Measurements from ENCODE around the gene TRIM8.

Gene TRIM8

DNA sequence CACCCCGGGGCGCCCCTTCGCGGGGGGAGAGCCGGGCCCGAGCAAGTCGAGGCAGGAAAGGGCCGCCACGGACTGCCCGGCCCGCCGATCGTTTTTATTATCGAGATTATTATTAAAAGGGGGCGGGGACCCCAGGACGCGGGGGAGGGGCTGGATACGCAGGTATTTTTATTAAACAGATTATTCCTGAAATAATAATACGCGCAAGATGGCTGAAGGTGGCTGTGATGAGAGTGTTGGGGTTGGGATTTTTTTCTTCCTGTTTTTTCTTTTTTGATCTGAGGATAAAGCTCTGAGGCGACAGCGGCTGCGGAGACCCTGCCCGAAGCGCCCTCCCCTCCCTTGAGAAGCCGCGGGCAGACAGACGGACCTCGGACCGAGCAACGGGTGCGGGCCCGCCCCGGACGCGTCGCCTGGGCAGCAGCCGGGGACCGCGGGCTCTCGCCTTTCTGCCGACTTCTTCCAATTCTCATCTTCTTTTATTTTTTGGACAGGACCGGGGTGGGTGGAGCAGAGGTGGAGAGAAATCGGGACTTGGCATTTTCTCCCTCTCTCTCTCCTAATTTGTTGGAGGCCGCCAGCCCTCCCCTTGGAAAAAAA lies 1.4 kb upstream of the TRIM8 start:
- peak in 1 of 2 experiments; percentile 31 for DNase-seq (ENCODE audit: low read depth in 1 of 2, low spot score in 1 of 2)
- H3K27ac ChIP-seq (replicated peaks) = peak overlapping the region; percentile 98
- H3K4me3 ChIP-seq (replicated peaks; ENCODE audit: insufficient read depth, low read length) = peak overlapping the region; percentile 58
- no peaks in the 10 kb centered on the region for H3K27me3 ChIP-seq (ENCODE audit: insufficient read depth, poor library complexity, severe bottlenecking)
- TF ChIP-seq SPI1 (IDR thresholded peaks at IDR 0.05; ENCODE audit: borderline replicate concordance, low read depth) (no peak), POLR2AphosphoS5 (IDR thresholded peaks at IDR 0.05; ENCODE audit: low read depth) (peak; percentile 32)
- TF ChIP-seq, protein P1, sequence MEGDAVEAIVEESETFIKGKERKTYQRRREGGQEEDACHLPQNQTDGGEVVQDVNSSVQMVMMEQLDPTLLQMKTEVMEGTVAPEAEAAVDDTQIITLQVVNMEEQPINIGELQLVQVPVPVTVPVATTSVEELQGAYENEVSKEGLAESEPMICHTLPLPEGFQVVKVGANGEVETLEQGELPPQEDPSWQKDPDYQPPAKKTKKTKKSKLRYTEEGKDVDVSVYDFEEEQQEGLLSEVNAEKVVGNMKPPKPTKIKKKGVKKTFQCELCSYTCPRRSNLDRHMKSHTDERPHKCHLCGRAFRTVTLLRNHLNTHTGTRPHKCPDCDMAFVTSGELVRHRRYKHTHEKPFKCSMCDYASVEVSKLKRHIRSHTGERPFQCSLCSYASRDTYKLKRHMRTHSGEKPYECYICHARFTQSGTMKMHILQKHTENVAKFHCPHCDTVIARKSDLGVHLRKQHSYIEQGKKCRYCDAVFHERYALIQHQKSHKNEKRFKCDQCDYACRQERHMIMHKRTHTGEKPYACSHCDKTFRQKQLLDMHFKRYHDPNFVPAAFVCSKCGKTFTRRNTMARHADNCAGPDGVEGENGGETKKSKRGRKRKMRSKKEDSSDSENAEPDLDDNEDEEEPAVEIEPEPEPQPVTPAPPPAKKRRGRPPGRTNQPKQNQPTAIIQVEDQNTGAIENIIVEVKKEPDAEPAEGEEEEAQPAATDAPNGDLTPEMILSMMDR (IDR thresholded peaks at IDR 0.05; ENCODE audit: insufficient read depth, low read length) = no peak

GRCh38 chr10:102643336-102644065 lies 778 bp upstream of the TRIM8 start:
- TF ChIP-seq, protein P2, sequence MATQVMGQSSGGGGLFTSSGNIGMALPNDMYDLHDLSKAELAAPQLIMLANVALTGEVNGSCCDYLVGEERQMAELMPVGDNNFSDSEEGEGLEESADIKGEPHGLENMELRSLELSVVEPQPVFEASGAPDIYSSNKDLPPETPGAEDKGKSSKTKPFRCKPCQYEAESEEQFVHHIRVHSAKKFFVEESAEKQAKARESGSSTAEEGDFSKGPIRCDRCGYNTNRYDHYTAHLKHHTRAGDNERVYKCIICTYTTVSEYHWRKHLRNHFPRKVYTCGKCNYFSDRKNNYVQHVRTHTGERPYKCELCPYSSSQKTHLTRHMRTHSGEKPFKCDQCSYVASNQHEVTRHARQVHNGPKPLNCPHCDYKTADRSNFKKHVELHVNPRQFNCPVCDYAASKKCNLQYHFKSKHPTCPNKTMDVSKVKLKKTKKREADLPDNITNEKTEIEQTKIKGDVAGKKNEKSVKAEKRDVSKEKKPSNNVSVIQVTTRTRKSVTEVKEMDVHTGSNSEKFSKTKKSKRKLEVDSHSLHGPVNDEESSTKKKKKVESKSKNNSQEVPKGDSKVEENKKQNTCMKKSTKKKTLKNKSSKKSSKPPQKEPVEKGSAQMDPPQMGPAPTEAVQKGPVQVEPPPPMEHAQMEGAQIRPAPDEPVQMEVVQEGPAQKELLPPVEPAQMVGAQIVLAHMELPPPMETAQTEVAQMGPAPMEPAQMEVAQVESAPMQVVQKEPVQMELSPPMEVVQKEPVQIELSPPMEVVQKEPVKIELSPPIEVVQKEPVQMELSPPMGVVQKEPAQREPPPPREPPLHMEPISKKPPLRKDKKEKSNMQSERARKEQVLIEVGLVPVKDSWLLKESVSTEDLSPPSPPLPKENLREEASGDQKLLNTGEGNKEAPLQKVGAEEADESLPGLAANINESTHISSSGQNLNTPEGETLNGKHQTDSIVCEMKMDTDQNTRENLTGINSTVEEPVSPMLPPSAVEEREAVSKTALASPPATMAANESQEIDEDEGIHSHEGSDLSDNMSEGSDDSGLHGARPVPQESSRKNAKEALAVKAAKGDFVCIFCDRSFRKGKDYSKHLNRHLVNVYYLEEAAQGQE (IDR thresholded peaks at IDR 0.05; ENCODE audit: insufficient replicate concordance, low read depth) = no peak
- TF ChIP-seq SPI1 (IDR thresholded peaks at IDR 0.05; ENCODE audit: borderline replicate concordance, low read depth) = 0 out of 2 replicates have a peak, but pooled peaks have one; percentile 31
- peak; percentile 61 for TF ChIP-seq POLR2AphosphoS5 (IDR thresholded peaks at IDR 0.05; ENCODE audit: low read depth)
- H3K27me3 ChIP-seq (ENCODE audit: insufficient read depth, poor library complexity, severe bottlenecking) = no peaks in the 10 kb centered on the region
- DNase-seq (ENCODE audit: low read depth in 1 of 2, low spot score in 1 of 2) = peak in 1 of 2 experiments; percentile 87
- H3K4me3 ChIP-seq (replicated peaks; ENCODE audit: insufficient read depth, low read length) = peak overlapping the region; percentile 81
- H3K27ac ChIP-seq (replicated peaks) = peak overlapping the region; percentile 98

GRCh38 chr10:102644646-102645387 lies 538 bp downstream of the TRIM8 start:
- DNase-seq (ENCODE audit: low read depth in 1 of 2, low spot score in 1 of 2) = peak in 1 of 2 experiments; percentile 82
- peak overlapping the region; percentile 95 for H3K27ac ChIP-seq (replicated peaks)

DNA sequence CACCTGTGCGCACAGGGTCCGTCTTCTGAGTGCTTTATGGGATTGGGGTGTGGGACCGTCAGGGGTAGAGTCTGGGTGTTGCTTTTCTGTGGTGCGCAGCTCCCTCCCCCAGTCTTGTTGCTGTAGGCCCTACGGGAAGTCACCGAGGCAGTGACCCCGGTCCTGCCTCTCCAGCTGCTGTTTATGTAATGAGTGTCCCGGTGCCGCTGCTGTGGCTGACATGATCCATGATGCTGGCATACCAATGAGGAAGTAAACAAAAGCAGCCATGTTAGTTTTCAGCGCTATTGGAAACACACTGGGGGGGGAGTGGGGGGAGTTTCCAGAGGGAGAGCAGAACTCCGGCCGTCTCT lies 1.1 kb downstream of the TRIM8 start:
- Histone ChIP-seq H3K27ac (replicated peaks) (peak overlapping the region; percentile 95), H3K4me3 (replicated peaks; ENCODE audit: insufficient read depth, low read length) (peak overlapping the region; percentile 81), H3K27me3 (ENCODE audit: insufficient read depth, poor library complexity, severe bottlenecking) (no peaks in the 10 kb centered on the region)
- peak in 1 of 2 experiments; percentile 79 for DNase-seq (ENCODE audit: low read depth in 1 of 2, low spot score in 1 of 2)
- TF ChIP-seq SPI1 (IDR thresholded peaks at IDR 0.05; ENCODE audit: borderline replicate concordance, low read depth) = no peak

More at GRCh38 chr10:102644646-102645387, 538 bp downstream of the TRIM8 start:
- TF ChIP-seq POLR2AphosphoS5 (IDR thresholded peaks at IDR 0.05; ENCODE audit: low read depth) = peak; percentile 75; the same call in 1 of the 2 replicates
- no peak for TF ChIP-seq GABPA (IDR thresholded peaks at IDR 0.05; ENCODE audit: low read depth)
- TF ChIP-seq, protein P1 (IDR thresholded peaks at IDR 0.05; ENCODE audit: insufficient read depth, low read length) = peak; percentile 23
- Histone ChIP-seq H3K27me3 (ENCODE audit: insufficient read depth, poor library complexity, severe bottlenecking) (no peaks in the 10 kb centered on the region), H3K4me3 (replicated peaks; ENCODE audit: insufficient read depth, low read length) (peak overlapping the region; percentile 81)

DNA sequence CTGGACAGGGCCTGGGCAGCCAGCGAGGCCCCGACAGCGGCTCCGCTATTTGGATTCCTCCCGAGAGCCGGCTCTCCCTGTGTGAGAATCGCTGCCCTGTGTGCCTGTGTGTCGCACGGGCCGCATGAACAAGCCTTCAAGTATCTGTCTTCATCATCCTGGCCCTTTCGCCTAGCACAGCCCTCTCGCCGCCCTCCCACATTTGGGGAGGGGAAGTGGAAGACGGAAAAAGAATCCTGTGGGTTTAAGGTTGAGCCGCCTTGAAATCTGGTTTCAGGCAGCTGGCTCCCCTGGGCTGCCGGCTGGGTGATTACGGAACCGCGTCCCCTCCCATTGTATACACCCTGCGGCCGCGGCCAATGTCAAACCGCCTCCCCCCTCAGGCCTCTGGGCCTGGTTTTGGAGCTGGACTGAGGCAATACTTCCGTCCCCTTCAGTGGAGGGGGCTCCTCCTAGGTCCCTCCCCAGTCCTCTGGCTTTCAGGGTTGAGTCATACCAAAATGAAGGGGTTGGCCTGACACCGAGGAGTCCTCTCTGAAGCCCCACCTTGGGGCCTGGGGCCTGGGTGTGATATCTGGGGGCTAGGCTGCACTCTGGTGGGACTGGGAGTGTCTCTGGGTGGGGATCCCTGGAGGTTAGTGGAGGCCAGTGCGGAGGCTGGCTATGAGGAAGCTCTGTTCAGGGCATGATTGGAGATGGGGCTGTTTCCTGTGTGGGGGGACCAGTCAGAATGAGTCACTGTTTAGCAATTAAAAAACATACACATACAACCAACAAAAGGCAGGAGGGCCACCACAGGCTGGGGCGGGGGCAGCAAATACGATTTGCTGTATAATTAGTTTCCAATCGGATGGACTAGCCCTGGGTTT lies 1.7 kb downstream of the TRIM8 start:
- Histone ChIP-seq H3K4me3 (replicated peaks; ENCODE audit: insufficient read depth, low read length) (peak overlapping the region; percentile 81), H3K27me3 (ENCODE audit: insufficient read depth, poor library complexity, severe bottlenecking) (no peaks in the 10 kb centered on the region), H3K27ac (replicated peaks) (peak overlapping the region; percentile 95)
- TF ChIP-seq, protein P1 (IDR thresholded peaks at IDR 0.05; ENCODE audit: insufficient read depth, low read length) = no peak
- TF ChIP-seq SPI1 (IDR thresholded peaks at IDR 0.05; ENCODE audit: borderline replicate concordance, low read depth) = peak; percentile 98
- peak; percentile 88 for TF ChIP-seq POLR2AphosphoS5 (IDR thresholded peaks at IDR 0.05; ENCODE audit: low read depth)
- TF ChIP-seq, protein P2 (IDR thresholded peaks at IDR 0.05; ENCODE audit: insufficient replicate concordance, low read depth) = peak; percentile 48
- peak; percentile 59 for TF ChIP-seq GABPA (IDR thresholded peaks at IDR 0.05; ENCODE audit: low read depth)
- DNase-seq (ENCODE audit: low read depth in 1 of 2, low spot score in 1 of 2) = peak; percentile 91 to 98

Data from HL-60 (cell line).